ENCODE measurements around the gene TOR1AIP2.

The TOR1AIP2 gene

DNA sequence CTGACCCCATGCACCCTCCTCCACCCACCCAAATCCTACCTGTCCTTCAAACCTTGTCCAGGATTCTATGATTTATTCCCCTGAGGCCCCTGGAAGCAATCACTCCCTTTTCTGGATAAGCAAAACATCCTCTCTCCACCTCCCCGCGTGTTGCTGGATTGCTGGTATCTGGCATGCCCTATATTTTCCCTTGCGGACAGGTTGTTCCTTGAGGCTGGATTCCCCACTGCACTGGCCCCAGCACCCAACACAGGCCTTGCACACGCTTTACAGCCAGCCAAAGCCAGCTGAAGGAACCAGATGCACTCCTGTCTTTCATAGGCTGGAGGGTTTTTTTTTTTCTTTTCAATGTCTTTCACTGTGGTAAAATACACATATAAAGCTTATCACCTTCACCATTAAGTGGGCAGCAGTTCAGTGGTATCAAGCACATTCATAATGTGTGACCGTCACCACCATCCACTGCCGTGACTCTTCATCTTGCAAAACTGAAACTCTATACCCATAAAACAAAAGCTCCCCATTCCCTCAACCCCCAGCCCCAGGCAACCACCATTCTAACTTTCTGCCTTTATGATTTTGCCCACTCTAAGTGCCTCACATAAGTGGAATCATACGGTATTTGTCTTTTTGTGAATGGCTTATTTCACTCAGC is 50.9 kb downstream of the TOR1AIP2 start:
- no peak for DNase-seq (ENCODE audit: low read depth in 2 of 2, low spot score in 1 of 2)

DNA sequence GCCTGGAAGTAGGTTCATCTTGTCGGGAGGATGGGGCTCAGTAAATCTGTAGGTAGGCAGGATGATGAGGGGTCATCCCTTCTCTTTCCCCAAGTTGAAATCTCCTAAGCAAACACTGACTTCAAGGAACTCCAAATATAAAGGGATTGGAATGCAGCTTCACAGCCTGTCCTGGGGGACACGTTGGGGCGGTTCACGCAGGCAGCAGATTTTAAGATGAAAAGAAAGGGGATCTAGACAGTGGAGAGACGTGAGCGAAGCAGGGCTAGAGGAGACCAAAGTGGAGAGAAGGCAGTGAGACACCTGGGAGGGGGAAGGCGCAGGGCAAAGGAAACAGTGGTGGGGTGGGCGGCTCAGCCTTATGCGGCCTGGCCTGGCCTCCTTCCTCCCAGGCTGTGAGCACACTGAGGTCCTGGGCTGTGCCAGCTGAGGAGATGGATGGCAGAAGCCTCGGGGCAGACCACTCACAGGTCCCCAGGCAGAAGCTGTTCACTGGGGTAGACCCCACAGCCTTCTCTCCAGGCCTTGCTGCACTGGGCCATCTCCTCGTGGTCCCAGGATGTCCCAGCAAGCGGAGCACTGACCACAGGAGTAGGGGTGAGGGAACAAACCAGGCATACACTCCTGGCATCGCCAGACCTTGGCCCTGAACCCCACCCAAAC is 51.7 kb downstream of the TOR1AIP2 start:
- DNase-seq (ENCODE audit: low read depth in 2 of 2, low spot score in 1 of 2) = no peak

DNA sequence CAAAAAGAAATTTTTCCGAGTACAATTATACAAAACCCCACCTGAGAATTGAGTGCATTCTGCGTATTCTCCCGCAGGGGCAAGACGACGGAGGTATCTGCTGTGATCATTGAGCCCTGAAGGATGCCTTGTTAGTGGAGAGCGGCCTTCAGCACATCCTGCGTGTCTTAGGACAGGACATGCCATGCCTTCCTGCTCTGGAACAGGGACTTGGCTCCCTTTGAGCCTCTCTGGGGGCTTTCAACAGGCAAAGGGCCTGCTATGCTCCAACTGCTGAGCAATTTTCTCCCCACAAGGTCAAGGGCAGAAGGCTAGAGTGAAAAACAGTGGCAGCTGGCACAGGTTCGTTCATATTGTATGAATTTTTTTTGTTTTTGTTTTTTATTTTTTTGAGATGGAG is 52.4 kb downstream of the TOR1AIP2 start:
- DNase-seq (ENCODE audit: low read depth in 2 of 2, low spot score in 1 of 2) = no peak

DNA sequence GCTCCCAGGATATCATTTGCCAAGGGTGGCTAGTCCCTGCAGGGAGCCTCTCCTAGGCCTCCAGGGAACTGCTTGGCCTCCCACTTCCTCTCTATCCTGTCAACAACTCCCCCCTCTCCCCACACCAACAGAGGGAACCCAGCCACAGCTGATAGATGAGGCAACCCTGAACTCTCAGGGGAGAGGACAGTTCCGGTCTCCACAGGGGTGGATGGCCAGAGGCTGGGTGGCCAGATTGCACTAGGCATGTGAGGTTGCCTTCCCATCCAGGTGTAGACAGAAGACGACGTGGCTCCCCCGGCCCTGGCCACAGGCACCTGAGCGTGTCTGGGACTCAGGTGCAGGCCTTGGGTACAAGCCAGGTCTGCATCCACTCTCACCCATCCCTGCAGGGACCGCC is 53.3 kb downstream of the TOR1AIP2 start:
- no peak for DNase-seq (ENCODE audit: low read depth in 2 of 2, low spot score in 1 of 2)

DNA sequence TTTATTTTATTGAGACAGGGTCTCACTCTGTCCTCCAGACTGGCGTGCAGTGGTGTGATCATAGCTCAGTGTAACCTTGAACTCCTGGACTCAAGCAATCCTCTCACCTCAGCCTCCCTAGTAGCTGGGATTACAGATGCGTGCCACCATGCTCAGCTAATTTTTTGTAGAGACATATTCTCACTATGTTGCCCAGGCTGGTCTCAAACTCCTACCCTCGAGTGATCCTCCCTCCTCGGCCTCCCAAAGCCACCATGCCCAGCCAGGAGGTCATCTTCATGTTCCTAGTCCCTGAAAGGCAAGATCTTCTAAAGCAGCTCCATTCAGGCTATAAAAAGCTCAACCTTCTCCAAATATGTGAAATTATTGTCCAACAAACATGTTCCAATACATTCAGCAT is 53.9 kb downstream of the TOR1AIP2 start:
- no peak for DNase-seq (ENCODE audit: low read depth in 2 of 2, low spot score in 1 of 2)

DNA sequence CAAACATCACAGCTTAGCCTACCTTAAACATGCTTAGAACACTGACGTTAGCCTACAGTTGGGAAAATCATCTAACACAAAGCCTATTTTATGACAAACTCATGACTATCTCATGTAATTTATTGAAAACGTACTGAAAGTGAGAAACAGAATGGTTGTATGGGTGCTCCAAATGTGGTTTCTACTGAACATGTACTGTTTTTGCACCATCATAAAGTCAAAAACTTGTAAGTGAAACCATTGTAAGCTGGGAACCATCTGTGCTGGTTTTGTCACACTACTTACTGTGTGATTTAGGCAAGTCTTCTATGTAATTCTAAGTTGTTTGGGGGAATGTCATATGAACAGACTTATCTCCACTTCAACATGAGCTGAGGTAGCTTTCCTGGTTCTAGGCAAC is 55.5 kb downstream of the TOR1AIP2 start:
- no peak for DNase-seq (ENCODE audit: low read depth in 2 of 2, low spot score in 1 of 2)

DNA sequence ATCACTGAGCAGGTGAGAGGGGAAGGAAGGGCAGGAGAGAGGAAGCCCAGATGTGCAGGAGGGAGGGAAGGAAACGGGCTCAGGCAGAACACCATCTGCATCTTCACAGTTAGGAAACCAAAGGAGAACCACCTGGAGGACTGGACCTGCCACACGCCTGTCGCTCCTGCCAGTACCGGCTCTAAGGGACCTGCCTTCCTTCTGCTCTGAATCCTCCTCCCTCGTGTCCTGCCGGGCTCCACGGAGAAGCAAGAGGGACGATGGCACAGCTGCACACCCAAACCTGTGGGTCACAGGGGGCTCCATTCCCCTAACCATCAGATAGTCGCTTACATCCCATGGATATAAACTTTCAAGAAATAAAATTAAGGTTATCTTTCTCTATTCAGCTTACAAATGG is 56.1 kb downstream of the TOR1AIP2 start:
- no peak for DNase-seq (ENCODE audit: low read depth in 2 of 2, low spot score in 1 of 2)

DNA sequence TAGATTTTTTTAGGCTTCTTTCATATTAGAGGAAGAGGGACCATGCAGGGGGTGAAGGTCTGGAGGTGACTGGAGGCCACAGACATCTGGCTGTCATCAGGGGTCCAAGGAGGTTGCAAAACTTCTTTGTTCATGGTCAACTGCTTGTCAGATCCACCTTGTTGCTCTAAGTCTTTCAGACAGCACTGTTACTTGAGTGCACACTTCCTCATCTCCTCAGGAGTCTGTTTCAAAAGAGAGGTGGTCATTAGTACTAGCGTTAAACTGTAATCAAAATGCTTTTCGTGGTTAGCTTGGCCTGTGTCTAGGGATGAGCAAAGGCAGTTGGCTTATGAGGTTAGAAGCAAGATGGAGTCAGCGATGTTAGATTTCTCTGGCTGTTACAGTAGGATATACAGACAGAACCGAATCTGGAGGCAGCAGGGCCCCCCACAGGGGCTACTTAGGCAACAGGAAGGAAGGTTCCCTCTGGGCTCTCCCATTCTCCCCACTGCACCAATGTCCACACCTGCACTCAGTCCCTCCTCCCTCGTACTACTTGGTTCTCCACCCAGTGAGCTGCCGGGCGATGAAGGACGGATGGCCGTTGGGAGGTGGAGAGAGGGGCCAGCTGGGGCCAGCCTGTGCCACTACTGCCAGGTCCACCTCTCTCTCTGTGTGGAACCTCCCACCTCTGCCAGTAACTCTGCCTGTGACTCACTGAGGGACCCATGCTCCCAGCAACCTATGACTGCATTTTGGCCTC is 57.2 kb downstream of the TOR1AIP2 start:
- DNase-seq (ENCODE audit: low read depth in 2 of 2, low spot score in 1 of 2) = no peak

DNA sequence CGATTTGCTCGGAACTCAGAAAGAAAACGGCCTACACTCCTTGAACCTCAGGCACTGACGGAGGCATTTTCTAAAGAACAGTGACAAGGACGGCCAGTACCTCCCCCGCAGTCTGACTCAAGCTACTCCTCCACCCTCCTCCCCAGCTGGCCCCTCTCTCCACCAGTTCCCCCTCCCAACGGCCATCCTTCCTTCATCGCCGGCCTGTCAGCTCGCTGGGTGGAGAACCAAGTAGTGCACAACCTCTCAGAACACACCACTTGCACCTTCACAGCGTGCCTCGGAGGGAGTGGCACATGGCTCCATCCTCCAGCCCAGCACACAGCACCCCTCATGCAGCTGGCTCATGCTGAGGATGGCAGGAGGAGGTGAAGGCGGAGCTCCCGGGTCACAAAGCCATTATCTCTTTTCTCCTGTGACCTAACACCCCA is 58.8 kb downstream of the TOR1AIP2 start:
- no peak for DNase-seq (ENCODE audit: low read depth in 2 of 2, low spot score in 1 of 2)

DNA sequence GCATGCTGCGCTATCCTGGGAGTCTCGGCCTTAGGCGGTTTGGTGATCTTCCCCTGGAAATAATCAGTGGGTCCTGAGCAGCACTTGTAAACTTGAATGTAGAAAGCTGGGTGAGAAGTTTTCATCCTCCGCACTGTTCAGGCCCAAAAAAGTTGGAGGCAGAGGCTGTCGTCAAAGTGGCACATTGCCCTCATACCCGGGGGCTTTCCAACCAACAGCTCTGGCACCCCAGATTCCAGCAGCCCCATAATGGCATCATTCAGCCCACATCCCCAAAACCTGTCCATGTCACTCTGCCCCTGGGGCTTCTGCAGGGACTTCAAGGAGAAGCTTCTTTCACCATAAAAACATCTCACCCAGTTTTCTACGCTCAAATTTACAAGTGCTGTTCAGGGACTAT is 59.3 kb downstream of the TOR1AIP2 start:
- DNase-seq (ENCODE audit: low read depth in 2 of 2, low spot score in 1 of 2) = no peak

DNA sequence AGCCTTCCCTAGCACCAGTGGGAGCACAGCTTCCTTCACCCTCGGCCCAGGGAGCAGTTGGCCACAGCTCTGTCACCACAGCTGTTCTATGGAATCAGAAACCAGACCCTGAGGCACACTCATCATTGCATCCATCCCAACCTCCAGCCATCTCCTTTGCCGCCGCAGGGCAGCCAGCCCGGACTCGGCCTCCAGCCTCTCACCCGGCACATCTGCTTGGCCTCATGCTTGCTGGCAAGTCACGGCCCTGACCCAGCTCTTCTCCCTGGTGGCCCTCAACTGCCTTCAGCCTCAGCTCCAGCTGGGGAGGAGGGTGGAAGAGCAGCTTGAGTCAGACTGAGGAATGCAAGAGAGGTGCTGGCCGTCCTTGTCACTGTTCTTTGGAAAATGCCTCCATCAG is 59.8 kb downstream of the TOR1AIP2 start:
- no peak for DNase-seq (ENCODE audit: low read depth in 2 of 2, low spot score in 1 of 2)

DNA sequence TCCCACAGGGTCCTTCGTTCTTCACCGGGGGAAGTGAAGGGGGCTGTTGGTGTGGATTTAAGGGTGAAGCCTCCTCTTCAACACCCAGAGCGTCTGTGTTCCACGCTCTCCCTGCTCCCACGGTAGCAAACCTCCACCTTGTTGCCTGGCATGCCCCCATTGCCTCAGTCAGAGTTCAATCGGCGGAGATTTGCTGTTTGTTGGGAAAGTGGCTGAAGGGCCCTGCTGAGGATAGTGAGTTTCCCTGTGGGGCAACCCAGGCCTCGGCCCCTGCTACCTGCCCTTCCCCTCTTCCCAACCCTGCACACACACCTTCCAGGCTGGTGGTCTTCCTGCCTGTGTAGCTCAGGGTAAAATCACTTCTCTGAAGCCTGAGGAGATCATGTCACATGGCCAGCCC is 60.5 kb downstream of the TOR1AIP2 start:
- DNase-seq (ENCODE audit: low read depth in 2 of 2, low spot score in 1 of 2) = no peak

DNA sequence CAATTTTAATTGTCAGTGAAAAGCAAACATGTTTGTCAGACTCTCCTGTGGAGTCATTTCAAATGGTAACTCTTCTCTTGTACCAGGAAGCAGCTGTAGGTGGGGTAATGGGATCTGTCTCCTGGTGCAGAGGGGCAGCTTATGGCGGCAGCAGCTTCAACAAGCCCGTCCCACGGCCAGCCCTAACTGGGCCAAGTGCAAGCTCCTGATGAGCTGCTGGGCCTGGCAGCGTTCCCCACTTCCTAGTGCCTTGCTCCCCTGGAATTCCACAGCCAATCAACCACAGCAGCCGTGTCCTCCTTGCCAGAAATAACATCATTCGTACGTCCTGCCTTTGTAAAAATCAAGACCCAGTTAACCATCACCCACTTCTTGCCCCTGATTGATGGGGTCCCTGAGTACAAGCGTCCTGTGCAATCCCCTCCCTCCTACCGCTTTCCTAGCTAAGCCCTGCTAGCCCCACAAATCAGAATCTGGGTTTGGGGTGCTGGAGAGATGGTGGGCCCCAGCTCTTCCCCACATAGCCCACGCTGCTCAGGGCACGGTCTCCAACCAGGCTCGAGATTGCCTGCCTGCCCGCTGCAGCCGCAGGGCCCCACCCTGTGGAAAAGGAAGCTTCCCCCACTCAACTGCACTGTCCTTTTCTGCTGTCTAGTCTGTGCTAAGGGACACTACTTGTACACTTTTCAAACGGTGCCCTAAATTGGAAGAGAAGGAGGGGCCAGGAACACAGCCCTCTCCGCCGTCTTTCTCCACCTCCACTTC is 61.2 kb downstream of the TOR1AIP2 start:
- no peak for DNase-seq (ENCODE audit: low read depth in 2 of 2, low spot score in 1 of 2)

DNA sequence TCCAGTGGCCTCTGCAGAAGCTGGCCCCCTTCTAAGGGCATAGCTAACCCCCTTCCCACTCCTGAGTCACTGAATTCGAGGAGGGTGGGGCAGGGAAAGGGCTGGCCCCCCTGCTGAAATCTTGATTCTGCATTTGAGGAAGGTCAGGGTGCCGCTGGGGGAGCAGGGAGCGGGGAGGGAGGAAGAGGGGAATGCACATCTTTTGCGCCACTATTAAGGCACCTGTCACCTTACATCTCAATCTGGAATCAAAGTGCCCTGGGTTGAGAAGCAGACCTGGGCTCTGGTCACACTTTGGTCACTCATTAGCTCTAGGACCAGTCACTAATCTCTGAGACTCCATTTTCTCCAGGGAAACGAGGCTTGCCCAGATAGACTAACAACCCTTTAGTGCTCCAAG is 62.0 kb downstream of the TOR1AIP2 start:
- DNase-seq (ENCODE audit: low read depth in 2 of 2, low spot score in 1 of 2) = no peak

DNA sequence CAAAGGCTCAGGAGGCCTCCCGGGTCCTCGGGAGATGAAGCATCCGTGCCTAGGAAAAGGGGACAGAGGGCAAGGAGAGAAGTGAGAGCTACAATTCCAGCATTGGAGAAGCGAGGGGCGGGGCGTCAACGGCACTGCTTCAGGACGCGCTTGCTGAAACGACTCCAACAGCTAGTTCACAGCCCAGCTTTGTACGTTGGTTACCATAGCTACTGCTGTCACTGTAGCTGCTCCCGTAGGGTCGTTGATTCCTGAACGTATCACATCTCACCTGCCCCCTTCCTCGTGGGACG is 63.1 kb downstream of the TOR1AIP2 start:
- no peak for DNase-seq (ENCODE audit: low read depth in 2 of 2, low spot score in 1 of 2)

DNA sequence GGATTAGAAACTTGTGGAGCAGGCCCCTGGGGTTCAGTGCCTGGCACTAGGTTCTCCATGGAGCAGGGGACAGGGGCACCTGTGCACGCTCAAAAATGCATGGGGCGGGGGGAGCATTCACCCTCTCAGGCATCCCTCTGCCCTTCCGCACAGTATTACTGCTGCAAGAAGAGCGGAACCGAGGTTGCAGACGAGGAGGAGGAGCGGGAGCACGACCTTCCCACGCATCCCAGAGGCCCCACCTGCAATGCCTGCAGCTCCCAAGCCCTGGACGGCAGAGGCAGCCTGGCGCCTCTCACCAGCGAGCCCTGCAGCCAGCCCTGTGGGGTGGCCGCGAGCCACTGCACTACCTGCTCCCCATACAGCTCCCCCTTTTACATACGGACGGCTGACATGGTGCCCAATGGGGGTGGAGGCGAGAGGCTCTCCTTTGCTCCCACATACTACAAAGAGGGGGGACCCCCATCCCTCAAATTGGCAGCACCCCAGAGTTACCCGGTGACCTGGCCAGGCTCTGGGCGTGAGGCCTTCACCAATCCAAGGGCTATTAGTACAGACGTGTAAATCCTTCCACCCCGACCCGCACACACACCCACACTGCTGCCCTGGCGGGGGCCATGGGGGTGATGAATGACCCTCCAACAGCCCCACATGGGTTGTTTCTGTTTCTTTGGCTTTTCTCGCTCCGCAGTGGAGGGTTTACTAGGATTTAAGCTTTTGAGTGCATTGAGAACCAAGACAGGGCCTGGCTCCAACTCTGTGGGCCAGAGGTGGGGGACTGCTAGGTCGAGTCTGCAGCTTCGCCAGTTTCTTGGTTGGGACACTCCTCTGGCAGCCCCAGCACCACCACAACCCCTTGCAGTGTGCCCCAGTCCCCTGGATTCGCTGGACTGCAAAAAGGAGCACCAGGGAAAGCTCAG is 63.7 kb downstream of the TOR1AIP2 start:
- no peak for DNase-seq (ENCODE audit: low read depth in 2 of 2, low spot score in 1 of 2)

DNA sequence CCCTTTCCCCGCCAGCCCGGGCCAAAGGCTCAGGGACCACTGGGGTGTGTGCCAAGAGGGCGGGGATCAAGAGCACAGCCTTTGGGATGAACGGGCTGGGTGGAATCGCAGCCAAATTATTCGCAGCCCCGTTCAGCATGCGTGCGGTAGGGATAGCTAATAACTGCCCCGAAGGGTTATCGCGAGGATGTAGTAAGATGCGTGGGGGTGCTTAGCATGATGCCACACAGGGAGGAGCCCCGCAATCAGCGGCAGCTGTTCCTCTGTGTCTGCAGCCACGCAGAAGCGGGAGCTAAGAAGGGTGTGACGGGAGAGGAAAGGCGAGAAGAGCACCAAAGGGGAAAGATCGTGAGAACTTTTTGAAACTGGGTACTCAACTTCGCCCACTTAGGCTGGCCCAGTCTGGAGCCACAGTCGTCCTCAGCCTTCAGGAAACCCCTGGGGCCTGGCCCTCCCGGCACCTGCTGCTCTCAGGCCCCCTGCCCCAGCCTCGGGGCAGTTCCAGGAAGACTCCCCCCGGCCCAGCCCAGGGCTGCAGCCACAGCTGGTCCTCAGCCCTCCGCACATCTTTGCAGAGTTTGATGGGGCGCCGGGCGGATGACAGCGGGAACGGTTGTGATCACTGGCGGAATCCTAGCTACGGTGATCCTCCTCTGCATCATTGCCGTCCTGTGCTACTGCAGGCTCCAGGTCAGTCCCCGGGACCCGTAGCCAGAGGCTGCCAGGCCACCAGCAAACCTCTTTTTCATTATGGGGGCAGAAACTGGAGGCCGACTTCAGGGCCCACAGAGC is 64.9 kb downstream of the TOR1AIP2 start:
- no peak for DNase-seq (ENCODE audit: low read depth in 2 of 2, low spot score in 1 of 2)

DNA sequence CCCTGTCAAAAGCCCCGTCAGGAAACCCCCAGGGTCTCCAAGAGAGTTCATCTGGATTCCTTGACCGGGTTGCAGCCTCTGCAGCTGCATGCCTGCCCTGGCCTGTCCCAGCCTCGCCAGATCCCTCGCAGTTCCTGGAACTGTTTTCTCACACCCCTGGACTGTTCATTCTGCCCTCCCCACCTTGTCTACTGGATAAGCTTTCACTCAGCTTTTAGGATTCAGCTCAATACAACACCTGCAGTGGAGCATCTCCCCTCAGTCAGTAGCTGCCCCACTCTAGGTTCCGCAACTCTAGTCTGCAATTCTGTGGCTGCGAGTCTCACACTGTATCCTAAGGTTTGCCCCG is 67.3 kb downstream of the TOR1AIP2 start:
- no peak for DNase-seq (ENCODE audit: low read depth in 2 of 2, low spot score in 1 of 2)

DNA sequence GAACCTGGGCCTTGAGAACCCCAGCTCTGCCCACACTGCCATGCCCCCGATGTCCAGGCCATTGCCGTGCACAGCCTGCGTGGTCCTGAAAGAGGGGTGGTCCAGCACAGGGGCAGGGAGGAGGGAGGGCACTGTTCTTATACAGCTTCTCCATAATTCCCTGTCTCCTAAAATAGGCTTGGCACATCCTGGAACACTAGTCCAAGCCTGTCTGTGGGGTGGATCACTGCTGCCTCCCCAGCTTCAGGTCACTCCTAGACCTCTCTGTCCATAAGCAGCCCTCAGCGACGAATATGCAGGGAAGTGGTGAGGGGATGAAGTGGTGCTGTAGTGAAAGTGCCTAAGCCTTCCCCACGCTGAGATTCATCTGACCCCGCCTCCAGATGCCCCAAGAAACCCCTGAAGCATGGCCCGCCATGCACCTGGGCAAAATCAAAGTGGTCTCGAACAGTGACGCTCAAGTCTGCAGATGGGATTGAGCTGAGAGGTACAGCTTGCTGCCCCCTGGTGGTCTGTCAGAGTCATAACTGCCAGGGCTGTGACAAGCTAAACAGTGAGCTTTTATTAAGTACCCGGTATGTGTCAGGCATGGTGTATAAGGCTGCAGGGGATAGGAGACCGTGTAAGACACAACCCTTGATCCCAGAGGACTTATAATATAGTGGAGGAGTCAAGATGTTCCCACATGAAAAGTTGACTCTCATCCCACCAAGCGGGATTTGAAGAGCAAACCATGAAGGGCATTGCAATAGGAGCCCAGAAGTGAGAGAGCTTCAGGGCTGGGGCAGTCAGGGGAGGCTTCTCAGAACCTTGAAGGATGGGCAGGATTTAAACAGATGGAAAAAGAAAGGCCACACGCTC is 67.9 kb downstream of the TOR1AIP2 start:
- peak in 1 of 2 donors; percentile 39 for DNase-seq (ENCODE audit: low read depth in 2 of 2, low spot score in 1 of 2)

All from stimulated activated CD8-positive, alpha-beta memory T cell treated with anti-CD3 and anti-CD28 coated beads, Interleukin-4, amount 100 ng/mL, for 1 hour (primary cell).